Smooth muscle cell of the pulmonary artery (primary cell): ENCODE data around the gene STK33. TPM values are rescaled to one million over a fixed set of nuclear protein-coding genes. Genes with fewer than 3 reads are reported as not detected.

Experiments
- total RNA-seq: library from RNA; depleted of rRNA; stranded (reverse); fragments of >200 nt; gene quantifications from 2 replicates; pipeline ENCODE4 v1.2.3, GENCODE V29; 2014

Gene STK33
- 0.65 and 2.4 TPM in 2 replicates for total RNA-seq

GRCh38 chr11:8593935-8594909 is at the start of gene STK33:
STK33 (minus strand) TSS chr11:8594228; CDS start chr11:8474905, 119,323 bp downstream.

Other genes starting within 250 kb of the STK33 start
- gene TRIM66, start 88.4 kb upstream of the STK33 start, total RNA-seq = 6.4 and 13.2 TPM in 2 replicates
- gene RPL27A, start 88.6 kb upstream of the STK33 start, total RNA-seq = 563 and 676 TPM in 2 replicates